SIG-M5 treated with dmso at 0.1 percent for 504 hours (cell line): ENCODE measurements around the gene CALR.
"Not testable (repeated sequence)": the region's sequence is repeated elsewhere in the genome, so short reads cannot be mapped to it uniquely, and the experiment has no call there.

Experiments
- DNase-seq: peaks from one replicate; lab custom pipeline; 2025; ENCODE audit not compliant: unreplicated experiment; lab: John Stamatoyannopoulos, UW

Gene CALR

DNA sequence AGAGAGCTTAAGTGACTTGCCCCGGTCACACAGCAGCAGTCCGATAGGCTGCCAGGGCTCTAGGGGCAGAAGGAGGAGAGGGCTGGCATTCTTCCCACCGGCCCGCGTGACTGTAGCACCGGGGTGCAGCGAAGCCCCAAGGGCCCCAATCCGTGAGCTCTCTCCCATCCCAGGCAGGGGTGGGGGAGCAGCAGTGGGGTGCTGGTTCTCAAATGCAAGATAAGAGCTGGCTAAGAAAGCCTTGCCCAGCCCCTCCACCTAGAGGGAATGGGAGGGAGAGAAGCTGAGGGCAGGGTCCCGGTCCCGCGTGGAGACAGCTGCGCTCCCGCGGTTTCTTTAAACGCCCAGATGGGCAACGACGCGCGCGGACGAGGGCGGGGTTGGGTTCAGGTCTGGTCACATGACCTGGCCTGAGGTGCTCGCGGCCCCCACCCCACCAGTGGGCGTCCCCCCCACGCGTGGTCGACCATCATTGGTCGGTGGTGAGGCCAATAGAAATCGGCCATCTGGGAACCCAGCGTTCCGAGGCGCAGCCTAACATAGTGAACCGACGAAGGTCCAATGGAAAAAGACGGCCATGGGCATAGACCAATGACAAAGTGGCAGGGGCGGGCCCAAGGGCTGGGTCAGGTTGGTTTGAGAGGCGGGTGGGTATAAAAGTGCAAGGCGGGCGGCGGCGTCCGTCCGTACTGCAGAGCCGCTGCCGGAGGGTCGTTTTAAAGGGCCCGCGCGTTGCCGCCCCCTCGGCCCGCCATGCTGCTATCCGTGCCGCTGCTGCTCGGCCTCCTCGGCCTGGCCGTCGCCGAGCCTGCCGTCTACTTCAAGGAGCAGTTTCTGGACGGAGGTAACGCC lies at the start of gene CALR:
Gene CALR (plus strand): TSS at position 683 of the 852 bp plus-strand sequence. CDS start 71 bp downstream, at position 754.
- peak; percentile 98 for DNase-seq

DNA sequence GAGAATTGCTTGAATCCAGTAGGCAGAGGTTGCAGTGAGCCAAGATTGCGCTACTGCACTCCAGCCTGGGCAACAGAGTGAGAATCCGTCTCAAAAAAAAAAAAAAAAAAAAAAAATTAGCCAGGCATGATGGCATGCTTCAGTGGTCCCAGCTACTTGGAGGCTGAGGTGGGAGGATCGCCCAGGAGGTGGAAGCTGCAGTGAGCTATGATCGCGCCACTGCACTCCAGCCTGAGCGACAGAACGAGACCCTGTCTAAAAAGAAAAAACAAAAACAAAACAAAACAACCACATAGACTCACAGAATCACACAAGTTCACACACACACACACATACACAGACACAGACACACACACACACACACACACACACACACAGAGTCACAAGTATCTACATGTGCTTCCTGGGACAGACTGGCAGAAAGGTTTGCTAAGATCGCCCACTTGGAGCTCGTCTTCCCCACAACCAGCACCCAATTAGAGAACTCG lies 48.1 kb upstream of the CALR start:
- not testable (repeated sequence) for DNase-seq

DNA sequence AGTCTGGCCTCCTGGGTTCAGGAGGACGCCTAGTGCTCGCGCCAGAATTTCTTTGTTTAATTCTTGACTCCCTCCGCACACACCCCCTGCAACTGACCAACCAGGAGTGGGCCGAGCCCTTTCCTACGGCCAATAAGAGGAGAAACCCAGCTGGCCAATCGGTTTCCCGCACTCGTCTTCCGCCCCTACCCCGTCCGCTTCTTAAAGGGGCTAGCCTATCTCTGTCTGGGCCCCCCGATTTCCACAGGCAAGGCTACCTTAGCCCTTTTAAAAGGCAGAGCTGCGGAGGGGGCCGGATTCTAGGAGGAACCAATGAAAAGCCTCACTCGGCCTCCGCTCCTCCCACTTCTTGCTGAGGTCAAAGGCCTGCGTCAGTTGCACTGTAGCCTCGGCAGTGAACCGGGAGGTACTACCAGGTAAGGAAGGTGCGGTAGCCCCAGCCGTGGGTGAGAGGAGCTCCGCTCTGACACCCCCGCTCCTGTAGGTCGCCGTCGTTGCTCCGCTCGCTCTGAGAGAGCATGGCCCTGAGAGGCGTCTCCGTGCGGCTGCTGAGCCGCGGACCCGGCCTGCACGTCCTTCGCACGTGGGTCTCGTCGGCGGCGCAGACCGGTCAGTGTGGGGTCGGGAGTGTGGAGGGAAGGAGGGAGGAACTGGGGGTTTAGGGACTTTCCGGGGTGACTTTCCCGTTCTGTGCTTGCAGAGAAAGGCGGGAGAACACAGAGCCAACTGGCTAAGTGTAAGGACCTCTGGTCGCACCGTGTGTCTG lies 47.4 kb upstream of the CALR start, which contains the start of gene GCDH:
Gene GCDH (plus strand): TSS at position 374 of the 766 bp plus-strand sequence. CDS start 145 bp downstream, at position 519.
- DNase-seq = peak; percentile 99

DNA sequence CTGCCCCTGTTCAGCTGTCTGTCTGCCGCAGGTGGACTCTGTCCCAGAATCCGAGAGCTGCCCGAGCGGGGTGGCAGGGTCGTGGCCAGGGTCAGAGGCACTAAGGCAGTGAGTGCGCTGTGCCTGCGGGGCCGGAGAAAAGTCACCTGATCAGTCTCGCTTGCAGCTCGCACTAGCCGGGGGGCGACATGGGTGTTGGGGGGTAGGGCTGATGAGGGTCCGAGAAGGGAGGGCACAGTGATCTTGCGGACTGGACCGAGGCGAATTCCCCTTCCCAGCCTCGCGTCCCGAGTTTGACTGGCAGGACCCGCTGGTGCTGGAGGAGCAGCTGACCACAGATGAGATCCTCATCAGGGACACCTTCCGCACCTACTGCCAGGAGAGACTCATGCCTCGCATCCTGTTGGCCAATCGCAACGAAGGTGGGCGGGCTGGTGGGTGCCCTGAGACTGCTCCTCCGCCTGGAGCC lies 46.8 kb upstream of the CALR start:
- no peak for DNase-seq

DNA sequence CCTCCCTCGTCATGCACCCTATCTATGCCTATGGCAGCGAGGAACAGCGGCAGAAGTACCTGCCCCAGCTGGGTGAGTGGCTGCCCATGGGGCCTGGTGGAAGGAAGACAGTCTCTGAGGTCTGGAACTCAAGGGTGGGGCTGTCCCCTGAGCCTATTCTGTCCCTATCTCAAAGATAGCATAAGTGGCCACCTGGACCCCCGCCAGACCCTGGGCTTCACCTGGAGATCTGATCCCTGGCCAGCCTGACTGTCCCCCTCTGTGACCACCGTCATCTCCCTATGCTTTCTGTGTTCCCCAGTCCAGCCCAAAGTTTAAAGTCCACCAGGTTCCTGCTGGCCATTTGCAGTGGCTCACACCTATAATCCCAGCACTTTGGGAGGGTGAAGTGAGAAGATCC lies 44.8 kb upstream of the CALR start:
- no peak for DNase-seq

DNA sequence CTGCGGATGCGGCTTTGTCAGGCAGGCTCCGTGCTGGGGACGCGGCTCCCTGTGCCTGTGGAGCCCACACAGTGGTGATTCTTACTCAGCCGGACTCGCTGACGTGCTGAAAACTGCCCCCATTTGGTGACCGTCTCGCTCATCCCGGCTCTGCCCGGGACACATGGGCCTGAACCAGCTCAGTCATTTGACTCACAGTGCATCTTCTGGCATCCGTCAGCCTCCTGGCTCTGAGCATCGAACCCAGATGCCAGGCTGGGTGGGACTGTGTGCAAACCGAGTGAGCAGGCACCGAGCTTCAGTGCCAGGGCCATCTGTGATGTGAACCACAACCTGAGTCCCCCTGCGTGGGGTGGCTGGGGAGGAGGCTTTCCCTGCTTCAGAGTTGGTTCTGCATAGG lies 41.9 kb upstream of the CALR start:
- no peak for DNase-seq

DNA sequence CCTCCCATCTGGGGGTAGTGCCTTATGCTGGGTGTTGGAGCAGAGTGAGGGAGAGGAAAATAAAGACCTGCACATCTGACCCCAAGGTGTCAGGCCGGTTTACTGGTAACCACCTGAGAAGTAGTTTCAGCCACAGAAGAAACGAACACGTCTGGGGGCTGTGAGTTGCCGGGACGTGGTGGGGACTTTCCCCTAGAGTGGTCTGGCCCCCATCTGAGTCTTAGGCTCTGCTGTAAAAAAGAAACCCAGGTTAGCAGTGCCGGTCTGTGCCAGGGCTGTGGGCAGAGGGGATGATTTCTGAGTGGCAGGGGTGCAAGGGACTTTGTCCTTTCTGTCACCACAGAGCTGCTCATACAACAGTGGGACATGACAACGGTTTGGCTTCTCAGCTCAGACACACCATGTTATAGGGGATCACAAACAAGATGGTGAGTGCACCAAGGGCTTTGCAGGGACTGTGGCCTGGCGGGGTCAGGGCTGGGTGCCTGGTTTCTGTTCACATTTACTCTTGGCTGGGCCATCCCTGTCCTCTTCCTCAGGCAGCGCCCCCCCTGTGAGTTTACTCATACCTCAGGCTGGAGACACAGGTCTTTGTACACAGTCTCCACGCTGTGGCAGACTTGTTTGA lies 38.4 kb upstream of the CALR start:
- DNase-seq = no peak

DNA sequence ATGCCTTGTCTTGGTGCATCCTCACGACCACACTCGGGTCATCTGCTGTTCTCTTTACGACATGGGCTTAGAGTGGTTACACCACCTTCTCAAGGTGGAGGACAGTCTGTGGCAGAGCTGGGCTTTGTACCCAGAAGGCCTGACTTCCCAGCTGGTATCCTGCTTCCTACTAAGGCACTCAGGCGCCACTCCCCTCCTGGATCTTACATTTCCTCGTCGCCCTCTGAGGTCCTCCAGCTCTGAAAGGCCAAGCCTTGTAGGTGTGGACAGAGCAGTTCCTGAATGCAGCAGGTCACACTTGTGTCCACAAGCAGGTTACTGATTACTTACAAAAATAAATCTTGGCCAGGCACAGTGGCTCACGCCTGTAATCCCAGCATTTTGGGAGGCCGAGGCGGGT lies 31.2 kb upstream of the CALR start:
- DNase-seq = no peak

DNA sequence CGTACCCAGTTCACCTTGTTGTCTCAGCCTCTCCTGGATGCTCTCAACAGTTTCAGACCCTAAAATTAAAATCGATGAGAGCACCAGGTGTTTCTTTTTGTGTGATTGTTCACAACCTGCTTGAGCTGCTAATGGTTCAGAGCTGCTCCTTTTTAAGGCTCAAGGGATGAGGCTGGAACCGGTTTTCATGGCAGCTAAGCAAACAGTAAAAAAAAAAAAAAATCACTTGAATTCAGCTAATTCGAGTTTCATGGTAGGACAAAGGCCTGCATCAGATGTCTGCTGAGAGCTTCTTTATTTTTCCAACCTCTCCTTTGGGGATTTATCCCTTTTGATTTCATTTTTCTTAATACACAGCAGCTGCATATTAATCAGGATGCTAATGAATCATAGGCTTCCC lies 25.8 kb upstream of the CALR start:
- DNase-seq = no peak

DNA sequence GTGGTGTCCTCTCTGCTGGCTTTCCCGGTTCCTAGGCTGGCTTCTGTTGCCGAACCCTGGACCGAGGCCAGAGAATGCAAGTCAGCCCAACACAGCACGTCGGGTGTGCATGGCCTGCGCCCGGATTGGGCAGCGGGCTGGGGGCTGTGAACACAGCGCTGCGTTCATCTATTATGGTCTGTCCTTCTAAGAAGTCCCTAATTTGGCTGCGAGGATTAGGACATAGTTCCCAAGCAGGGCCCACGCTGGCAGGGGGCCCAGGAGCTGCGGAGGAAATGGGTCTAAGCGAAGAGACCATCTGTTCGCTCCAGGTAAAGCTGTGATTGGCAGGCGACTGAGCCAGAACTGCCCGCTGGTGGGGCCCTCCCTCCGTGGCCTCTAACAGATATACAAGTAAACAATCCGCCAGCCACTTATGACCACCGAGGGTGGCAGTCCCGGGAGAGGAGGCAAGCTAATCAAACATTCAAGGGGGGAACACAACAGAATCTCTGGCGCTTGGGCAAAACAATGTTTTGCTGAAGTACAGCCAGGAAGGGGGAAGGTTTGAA lies 25.3 kb upstream of the CALR start:
- no peak for DNase-seq

DNA sequence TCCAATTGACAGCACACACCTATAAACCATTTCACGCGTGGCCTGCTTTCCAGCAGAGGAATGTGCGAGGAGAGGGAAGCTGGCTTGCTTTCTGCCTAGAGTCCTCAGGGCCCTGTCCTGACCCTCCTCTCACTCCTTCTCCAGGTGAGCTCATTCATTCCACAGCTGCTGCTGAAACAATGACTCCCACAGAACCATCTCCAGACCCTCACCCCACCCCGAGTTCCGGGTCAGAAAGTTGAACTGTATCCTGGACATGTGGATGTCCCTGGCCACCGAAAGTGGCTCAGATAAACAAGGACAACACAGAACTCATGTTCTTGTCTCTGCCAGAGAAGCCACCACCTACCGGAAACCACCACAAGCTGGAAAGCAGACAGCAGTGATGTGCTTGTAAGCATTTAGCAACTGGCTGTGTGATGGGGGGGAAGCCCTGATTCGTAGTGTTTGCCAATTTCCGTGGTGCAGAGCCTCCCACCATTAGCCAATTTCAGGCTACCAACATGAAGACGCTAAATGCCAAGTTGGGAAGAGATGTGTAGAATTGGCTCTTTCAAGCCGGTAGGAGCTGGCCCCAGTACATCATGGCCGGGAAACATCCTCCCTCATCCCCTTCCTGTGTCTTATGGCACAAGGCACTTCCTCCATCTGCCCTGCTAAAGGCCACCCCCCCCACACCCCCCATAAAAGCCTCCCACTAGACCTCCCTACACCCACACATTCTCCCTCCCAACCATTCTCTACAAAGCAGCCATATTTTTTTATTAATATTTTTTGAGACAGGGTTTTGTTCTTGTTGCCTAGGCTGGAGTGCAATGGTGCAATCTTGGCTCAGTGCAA lies 24.3 kb upstream of the CALR start:
- peak; percentile 84 for DNase-seq

DNA sequence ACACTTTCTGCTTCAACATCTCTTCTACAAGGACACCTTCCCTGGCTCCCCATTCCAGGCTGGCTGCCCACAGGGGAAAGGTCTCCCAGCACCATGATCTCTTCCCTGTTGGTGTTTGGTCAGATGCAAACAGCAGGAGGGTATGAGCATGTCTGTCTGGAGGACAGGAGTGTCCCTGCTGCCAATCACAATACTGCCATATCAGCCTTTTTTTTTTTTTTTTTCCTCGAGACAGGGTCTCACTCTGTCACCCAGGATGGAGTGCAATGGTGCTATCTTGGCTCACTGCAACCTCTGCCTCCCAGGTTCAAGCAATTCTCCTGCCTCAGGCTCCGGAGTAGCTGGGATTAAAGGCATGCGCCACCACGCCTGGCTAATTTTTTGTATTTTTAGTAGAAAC lies 22.5 kb upstream of the CALR start:
- not testable (repeated sequence) for DNase-seq

DNA sequence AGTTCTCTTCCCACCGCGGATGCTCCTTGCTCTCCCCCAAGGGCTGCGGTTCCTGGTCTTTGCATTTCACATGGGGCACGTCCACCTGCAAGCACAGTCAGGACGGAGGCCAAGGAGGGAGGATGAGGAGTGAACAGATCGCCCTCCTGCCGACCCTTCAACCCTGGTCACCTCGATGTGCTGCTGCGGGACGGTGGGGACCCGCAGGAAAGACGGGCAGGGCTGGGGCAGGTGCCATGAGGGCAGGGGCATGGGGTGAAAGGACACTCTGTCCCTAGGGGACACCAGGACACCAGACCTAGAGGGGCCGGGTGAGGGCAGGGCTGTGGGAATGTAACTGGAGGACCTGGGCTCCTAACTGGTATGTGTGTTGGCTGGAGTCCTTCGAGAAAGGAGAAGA lies 20.2 kb upstream of the CALR start:
- no peak for DNase-seq

DNA sequence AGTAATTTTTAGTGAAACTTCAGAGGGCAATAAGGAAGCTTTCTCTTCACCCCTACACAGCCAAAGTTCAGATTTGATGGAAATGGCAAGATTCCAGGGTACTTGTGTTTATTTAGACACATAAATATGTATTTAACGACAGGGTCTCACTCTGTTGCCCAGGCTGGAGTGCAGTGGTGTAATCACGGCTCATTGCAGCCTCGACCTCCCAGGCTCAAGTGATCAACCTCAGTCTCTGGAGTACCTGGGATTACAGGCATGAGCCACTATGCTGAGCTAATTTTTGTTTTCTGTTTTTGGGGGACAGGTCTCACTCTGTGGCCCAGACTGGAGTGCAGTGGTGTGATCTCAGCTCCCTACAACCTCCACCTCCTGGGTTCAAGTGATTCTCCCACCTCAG lies 17.4 kb upstream of the CALR start:
- no peak for DNase-seq

DNA sequence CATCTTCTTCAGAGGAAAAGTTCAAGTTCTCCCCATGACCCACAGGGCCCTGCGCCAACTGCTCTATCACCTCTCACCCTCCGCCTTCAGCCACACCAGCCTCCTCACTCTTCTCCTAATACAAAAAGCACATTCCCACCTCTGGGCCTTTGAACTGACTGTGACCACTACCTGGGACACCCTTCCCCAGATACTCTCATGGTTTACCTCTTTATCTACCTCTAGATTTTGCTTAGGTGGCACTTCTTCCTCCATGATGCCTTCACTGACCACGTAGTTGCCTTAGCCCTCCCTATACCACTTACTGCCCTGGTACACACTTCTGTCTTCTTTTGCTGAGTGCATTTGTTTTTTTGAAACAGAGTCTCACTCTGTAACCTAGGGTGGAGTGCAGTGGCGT lies 15.4 kb upstream of the CALR start:
- DNase-seq = no peak

DNA sequence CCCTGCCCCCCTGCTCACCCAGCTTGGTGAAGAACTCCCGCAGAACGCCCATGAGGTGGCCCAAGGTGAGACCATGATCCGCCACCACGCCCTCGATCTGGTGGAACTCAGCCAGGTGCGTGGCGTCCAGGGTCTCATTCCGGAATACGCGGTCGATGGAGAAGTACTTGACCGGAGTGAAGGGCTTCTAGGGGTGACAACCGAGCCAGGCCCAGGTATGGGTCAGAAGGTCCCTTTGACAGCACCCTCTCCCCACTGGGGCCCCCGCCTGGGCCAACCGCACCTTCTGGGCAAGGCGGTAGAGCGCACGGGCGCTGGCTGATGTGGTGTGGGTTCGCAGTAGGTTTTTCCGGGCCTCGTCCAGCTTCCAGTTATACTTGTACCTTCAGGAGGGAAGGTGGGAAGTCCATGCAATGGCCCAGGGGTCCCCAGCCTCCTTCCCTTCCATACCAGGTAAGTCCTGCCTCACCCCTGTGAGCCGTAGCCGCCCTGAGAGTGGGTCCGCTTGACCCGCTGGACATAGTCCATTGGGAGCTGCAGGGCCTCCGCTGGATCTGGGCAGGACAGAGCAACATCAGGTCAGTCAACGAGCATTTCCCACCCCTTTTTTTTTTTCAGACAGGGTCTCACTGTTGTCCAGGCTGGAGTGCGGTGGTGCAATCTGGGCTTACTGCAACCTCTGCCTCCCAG lies 13.6 kb upstream of the CALR start:
- DNase-seq = no peak

DNA sequence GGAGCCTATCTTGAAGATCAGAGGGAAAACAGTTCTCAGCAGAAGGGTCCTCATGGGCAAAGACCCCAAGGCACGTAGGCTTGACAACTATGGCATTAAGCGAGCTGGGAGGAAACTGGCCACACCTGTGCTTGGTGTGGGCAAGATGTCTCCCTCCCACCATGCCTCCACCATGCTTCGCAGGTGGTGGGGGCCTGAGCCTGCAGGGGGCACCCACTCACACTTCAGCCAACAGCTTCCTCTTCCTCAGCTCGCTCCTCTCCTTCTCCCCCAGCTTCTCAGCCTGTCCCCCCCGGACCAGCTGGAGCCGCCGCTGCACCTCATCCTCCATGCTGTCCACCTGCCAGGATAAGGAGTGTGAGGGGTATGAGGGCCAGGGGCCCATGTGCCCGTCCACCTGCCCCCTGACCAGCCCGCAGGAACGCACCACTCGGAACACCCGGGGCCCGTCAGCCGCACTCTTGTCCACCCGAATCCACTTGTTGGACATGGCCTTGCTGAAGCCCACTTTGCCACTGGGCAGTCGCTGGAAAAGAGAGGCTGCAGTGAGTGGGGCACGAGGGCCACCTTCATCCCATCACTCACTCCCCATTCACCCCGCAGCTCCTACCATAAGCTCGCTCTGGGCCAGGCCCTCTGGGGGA lies 8.3 kb upstream of the CALR start:
- DNase-seq = no peak

DNA sequence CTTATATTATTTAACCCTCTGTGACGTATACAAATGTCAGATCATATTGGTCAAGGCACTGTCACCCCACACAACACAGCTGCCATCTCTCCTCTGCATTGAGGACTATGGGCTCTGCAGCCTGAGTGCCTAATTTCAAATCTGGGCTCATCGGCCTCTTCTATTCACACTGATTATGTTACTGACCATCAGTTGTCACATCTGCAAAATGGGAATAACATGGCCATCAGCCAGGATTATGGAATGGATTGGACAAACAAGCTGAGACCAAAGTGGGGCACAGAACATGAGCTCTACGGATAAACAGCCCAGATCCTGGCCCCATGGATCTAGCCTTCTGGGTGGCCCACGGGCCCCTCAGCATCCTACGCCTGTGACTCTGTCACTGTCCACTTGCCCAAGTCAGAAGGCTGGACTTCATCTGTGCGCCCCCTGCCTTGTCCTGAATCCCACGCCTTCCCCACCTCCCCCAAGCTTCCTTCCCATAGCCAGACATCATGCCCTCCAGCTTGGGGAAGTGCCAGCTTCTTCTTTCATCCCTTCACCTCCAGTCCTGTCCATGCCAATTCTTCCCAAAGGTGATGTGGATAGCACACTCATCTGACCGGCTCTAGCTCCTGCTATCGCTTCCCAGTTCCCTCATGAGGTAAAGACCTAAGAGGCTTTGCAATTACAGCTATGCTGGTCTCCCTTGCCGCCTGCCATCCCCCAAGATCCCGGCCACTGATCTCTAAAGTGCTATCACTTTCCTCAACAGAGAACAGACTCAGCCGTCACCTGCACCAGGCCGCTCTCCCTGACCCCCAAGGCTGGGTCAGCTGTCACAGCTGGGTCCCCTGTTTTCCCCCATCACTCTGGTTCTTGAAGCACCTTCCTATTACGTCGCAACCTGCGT lies 5.8 kb upstream of the CALR start:
- DNase-seq = no peak
